Measurements from ENCODE around the gene CNR1. TPM values are rescaled to one million over a fixed set of nuclear protein-coding genes. Genes with fewer than 3 reads are reported as not detected.

CNR1 gene
- total RNA-seq, 1 donor from 2014 or later, result 0.92 TPM

GRCh38 chr6:88142297-88142668, 23.9 kb downstream of the CNR1 start:
- Histone ChIP-seq H3K4me3 (ENCODE audit: low read depth, low read length) (no peak overlapping the region), H3K36me3 (ENCODE audit: control insufficient read depth, insufficient read depth, low read length) (no peaks in the 10 kb centered on the region), H3K27me3 (ENCODE audit: control insufficient read depth, insufficient read depth, low read length) (no peaks in the 10 kb centered on the region)
- no peak for TF ChIP-seq CTCF (IDR thresholded peaks at IDR 0.05; ENCODE audit: insufficient read depth, low read length, poor library complexity, severe bottlenecking)
- no peak for DNase-seq (ENCODE audit: low read depth)

DNA sequence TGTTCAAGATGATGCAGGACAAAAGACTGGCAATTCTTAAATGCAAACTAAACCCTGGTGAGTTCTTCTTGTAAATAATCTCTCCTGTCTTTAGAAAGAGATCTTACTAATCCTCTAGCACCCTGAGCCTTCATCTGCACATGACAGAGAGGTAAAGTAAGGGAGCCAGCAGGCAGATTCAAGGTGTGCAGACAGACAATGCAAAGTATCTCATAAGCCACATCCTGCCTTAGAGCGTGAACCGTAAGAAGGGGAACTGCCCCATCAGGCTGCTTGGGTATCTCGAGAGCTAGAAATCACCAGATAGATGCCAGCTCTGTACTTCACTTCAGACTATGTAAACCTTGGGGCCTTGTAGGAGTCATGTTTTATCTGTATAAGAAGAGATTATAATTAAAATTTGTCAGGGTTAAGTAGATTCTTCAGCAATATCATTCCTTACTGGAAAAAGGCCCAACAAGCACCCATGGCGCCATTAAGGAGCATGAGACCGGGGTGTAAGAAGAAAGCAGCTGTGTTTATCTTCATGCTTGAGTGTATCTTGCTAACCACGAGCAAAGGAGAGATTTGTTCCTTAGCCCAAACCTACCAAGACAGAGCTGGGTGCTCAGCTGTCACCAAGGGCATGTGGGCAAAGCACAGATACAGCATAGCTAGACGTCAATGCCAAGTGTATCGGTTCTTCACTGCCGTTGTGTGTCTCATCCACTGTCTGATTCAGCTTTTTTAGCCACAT, 24.4 kb downstream of the CNR1 start:
- TF ChIP-seq CTCF (IDR thresholded peaks at IDR 0.05; ENCODE audit: insufficient read depth, low read length, poor library complexity, severe bottlenecking), result no peak
- H3K36me3 ChIP-seq (ENCODE audit: control insufficient read depth, insufficient read depth, low read length), result no peaks in the 10 kb centered on the region
- DNase-seq (ENCODE audit: low read depth), result no peak
- no peaks in the 10 kb centered on the region for H3K27me3 ChIP-seq (ENCODE audit: control insufficient read depth, insufficient read depth, low read length)
- H3K4me3 ChIP-seq (ENCODE audit: low read depth, low read length), result no peak overlapping the region

DNA sequence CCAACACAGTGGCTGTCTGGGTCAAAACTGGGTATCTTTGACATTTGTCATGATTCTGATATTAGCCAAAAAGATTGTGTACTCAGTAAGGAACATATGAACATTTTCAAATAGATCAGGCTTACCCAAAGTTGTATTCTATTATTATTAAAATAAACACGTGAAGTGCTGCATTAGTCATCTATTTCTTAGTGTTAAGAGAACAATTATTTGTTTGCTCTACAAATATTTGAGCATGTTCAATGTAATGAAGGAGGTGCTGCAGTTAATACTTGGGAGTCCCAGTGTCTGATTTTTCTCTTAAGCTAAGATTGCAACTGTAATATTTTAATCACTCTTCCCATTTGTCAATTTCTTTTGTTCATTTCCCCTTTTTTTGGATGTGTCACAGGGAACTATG, 28.2 kb downstream of the CNR1 start:
- Histone ChIP-seq H3K36me3 (ENCODE audit: control insufficient read depth, insufficient read depth, low read length) (no peaks in the 10 kb centered on the region), H3K4me3 (ENCODE audit: low read depth, low read length) (no peak overlapping the region), H3K27me3 (ENCODE audit: control insufficient read depth, insufficient read depth, low read length) (no peaks in the 10 kb centered on the region)
- DNase-seq (ENCODE audit: low read depth), result no peak
- TF ChIP-seq CTCF (IDR thresholded peaks at IDR 0.05; ENCODE audit: insufficient read depth, low read length, poor library complexity, severe bottlenecking), result no peak

- Histone ChIP-seq H3K36me3 (ENCODE audit: control insufficient read depth, insufficient read depth, low read length) (no peaks in the 10 kb centered on the region), H3K27me3 (ENCODE audit: control insufficient read depth, insufficient read depth, low read length) (no peaks in the 10 kb centered on the region), H3K4me3 (ENCODE audit: low read depth, low read length) (no peak overlapping the region)
- no peak for DNase-seq (ENCODE audit: low read depth)
- TF ChIP-seq CTCF (IDR thresholded peaks at IDR 0.05; ENCODE audit: insufficient read depth, low read length, poor library complexity, severe bottlenecking), result no peak
These were observed 30.5 kb downstream of the CNR1 start for GRCh38 chr6:88135578-88136114.

- H3K4me3 ChIP-seq (ENCODE audit: low read depth, low read length), result no peak overlapping the region
- TF ChIP-seq CTCF (IDR thresholded peaks at IDR 0.05; ENCODE audit: insufficient read depth, low read length, poor library complexity, severe bottlenecking), result no peak
- no peaks in the 10 kb centered on the region for H3K36me3 ChIP-seq (ENCODE audit: control insufficient read depth, insufficient read depth, low read length)
- H3K27me3 ChIP-seq (ENCODE audit: control insufficient read depth, insufficient read depth, low read length), result no peaks in the 10 kb centered on the region
- DNase-seq (ENCODE audit: low read depth), result no peak
These were observed 31.6 kb downstream of the CNR1 start for GRCh38 chr6:88134575-88134974.

GRCh38 chr6:88133718-88134117, 32.4 kb downstream of the CNR1 start:
- no peak for DNase-seq (ENCODE audit: low read depth)
- no peak for TF ChIP-seq CTCF (IDR thresholded peaks at IDR 0.05; ENCODE audit: insufficient read depth, low read length, poor library complexity, severe bottlenecking)
- H3K27me3 ChIP-seq (ENCODE audit: control insufficient read depth, insufficient read depth, low read length), result no peaks in the 10 kb centered on the region

More at GRCh38 chr6:88133718-88134117, 32.4 kb downstream of the CNR1 start:
- Histone ChIP-seq H3K36me3 (ENCODE audit: control insufficient read depth, insufficient read depth, low read length) (no peaks in the 10 kb centered on the region), H3K4me3 (ENCODE audit: low read depth, low read length) (no peak overlapping the region)
